Heart right ventricle (tissue), 16 donors: ENCODE data around the gene SGTB. TPM values are rescaled to one million over a fixed set of nuclear protein-coding genes. Genes with fewer than 3 reads are reported as not detected.
"Not testable (repeated sequence)": the region's sequence is repeated elsewhere in the genome, so short reads cannot be mapped to it uniquely, and the experiment has no call there.

ENCODE experiments used
- ATAC-seq, 8 donors: fragments of 200-7000 bp; cut with Tn5 transposase; one replicate each; pipeline ENCODE4 v1.9.1; 2020; ENCODE audit warnings: mild to moderate bottlenecking in 8 of 8, moderate library complexity in 8 of 8, moderate number of reproducible peaks in 1 of 8
- DNase-seq, 2 donors: peaks; one replicate each; pipeline ENCODE4 v3.0.0-alpha.2; 2020
- H3K27ac ChIP-seq, 10 donors: fragments of 200-600 bp; sonication (generic) in 2 of 10; one replicate each; pipeline versions ENCODE4 v1.5.0 to v1.8.0; 2020 to 2022; ENCODE audit warnings: mild to moderate bottlenecking in 3 of 10
- H3K27me3 ChIP-seq, 7 donors: fragments of 200-600 bp; one replicate each; pipeline ENCODE4 v1.8.0; 2021 to 2022; ENCODE audit warnings: mild to moderate bottlenecking in 2 of 7
- H3K36me3 ChIP-seq, 9 donors: fragments of 200-600 bp; sonication (generic) in 1 of 9; one replicate each; pipeline versions ENCODE4 v1.5.0 to v1.8.0; 2020 to 2022; ENCODE audit warnings: mild to moderate bottlenecking in 2 of 9
- H3K4me1 ChIP-seq, 9 donors: fragments of 200-600 bp; sonication (generic) in 1 of 9; one replicate each; pipeline versions ENCODE4 v1.5.0 to v1.8.0; 2020 to 2022; ENCODE audit warnings: mild to moderate bottlenecking in 4 of 9
- H3K4me3 ChIP-seq, 10 donors: fragments of 200-600 bp; sonication (generic) in 2 of 10; one replicate each; pipeline versions ENCODE4 v1.5.0 to v1.8.0; 2020 to 2022; ENCODE audit warnings: mild to moderate bottlenecking in 7 of 10, moderate library complexity in 2 of 10
- H3K9me3 ChIP-seq, 11 donors: fragments of 200-600 bp in 10 of 11; sonication (generic) in 2 of 11; one replicate each; pipeline versions ENCODE4 v1.5.0 to v1.8.0; 2013 to 2022; ENCODE audit warnings: mild to moderate bottlenecking in 2 of 11, control low read depth in 1 of 11, moderate library complexity in 1 of 11
- CTCF ChIP-seq, 9 donors: fragments of 200-600 bp; sonication (generic) in 2 of 9; IDR thresholded peaks; one replicate each; pipeline versions ENCODE4 v1.5.0 to v1.8.0; 2021 to 2022; ENCODE audit warnings: antibody characterized with exemption in 9 of 9, mild to moderate bottlenecking in 5 of 9, moderate library complexity in 1 of 9
- WGBS, 2 donors: extraction: QIAGEN DNeasy Blood & Tissue Kit; methylation state at CpG; one replicate each; pipeline ENCODE4 v1.1.7; 2013; ENCODE audit warnings: inconsistent platforms in 1 of 2; 5-methylcytosine and 5-hydroxymethylcytosine counted together
- intact Hi-C, 10 donors: fragments of 100-400 bp; cut with DNase I; formaldehyde crosslinking; loops; one replicate each; pipeline versions ENCODE4 v1.11.1 to v1.14.2; 2022
- polyA plus RNA-seq, 2 donors: library from polyadenylated mRNA; stranded (reverse); fragments of 200-250 nt; gene quantifications; one replicate each; pipeline ENCODE4 v1.2.3, GENCODE V29; 2013
- total RNA-seq, 10 donors: library from RNA; stranded (reverse); fragmentation: NEBNext Ultra II Directional in 3 of 10; extraction: Animal tissue kit (Norgen Biotek cat#: 25700) in 3 of 10; gene quantifications; one replicate each; pipeline versions ENCODE4 v1.2.1 to v1.2.4, GENCODE V29; 2021 to 2023
- donor health status: Arrhythmogenic right ventricular cardiomyopathy.
- donor health status: ischemic (EF 13 %, LVEDD 7.1; RV severe dilation, severe dysfunction).
- donor health status: healthy with polysubstance abuse.
- donor health status: DM: no; HTN: yes; CAD: no.
- donor health status: DM: no; HTN: no; CAD: no.
- donor health status: ischemic (EF 25% LVEDD 6.9; RV normal size, moderate dysfunction).
- donor health status: ischemic (EF 25% LVEDD 5.7; RV mildly dilated, moderate dysfunction).
- donor health status: healthy.
- donor health status: DM: yes; HTN: yes; CAD: no.
- donor health status: Ischemic cardiomyopathy.
- donor health status: ischemic (EF 35%, LVEDD 5.7; RV mildly dilated, moderate dysfunction).
- donor health status: nonischemic (EF 11% LVEDD 7.7; RV severe dilation, severe dysfunction).
- donor health status: DM: yes; HTN: yes; CAD: no.
- donor health status: PGD.
- donor health status: ischemic (EF 29% LVEDD 5.4; RV normal size, mild dysfunction).
- donor health status: nonischemic (EF 23%, LVEDD 6.1; RV moderate dilation, normal function).

The SGTB gene
- total and polyA plus RNA-seq, 12 donors, result 1.5 to 9.7 (median 6.1) TPM

- no peak overlapping the region for H3K4me3 ChIP-seq
- no peak overlapping the region for H3K27ac ChIP-seq
- no peak for DNase-seq
- no peaks in the 10 kb centered on the region for H3K36me3 ChIP-seq
- intact Hi-C loops, result no loop called here
- TF ChIP-seq CTCF (IDR thresholded peaks at IDR 0.05), result no peak
- peaks cover 0 to 7% (median 0%) of the 10 kb centered on the region in 9 donors for H3K4me1 ChIP-seq
- no peak for ATAC-seq
- 65 to 77% methylated on average over 1 of the region's 1 CpG for WGBS, 2 donors
- H3K27me3 ChIP-seq, result no peaks in the 10 kb centered on the region
- H3K9me3 ChIP-seq, result peaks cover 0 to 3% (median 0%) of the 10 kb centered on the region in 11 donors
These were observed 14.1 kb upstream of the SGTB start for GRCh38 chr5:65736011-65736410.

GRCh38 chr5:65734921-65735320, 13.0 kb upstream of the SGTB start:
- Histone ChIP-seq H3K4me3 (no peak overlapping the region), H3K9me3 (peaks cover 0 to 3% (median 0%) of the 10 kb centered on the region in 11 donors), H3K4me1 (peaks cover 0 to 17% (median 0%) of the 10 kb centered on the region in 9 donors), H3K27me3 (no peaks in the 10 kb centered on the region), H3K27ac (peak overlapping the region in 1 of 10 donors; percentile 57), H3K36me3 (no peaks in the 10 kb centered on the region)
- WGBS, 2 donors, result 83 to 100% methylated on average over 1 of the region's 1 CpG
- intact Hi-C loops, result no loop called here
- ATAC-seq (no peak), DNase-seq (no peak)
- no peak for TF ChIP-seq CTCF (IDR thresholded peaks at IDR 0.05)

- peak overlapping the region in 1 of 10 donors; percentile 57 for H3K27ac ChIP-seq
- intact Hi-C loops, H3K27me3 ChIP-seq, H3K4me3 ChIP-seq, ATAC-seq, DNase-seq, H3K9me3 ChIP-seq, H3K36me3 ChIP-seq: not testable (repeated sequence)
- WGBS, 2 donors, result 78 to 85% methylated on average over 7 of the region's 7 CpGs
- H3K4me1 ChIP-seq, result peaks cover 0 to 17% (median 0%) of the 10 kb centered on the region in 9 donors
These were observed 12.4 kb upstream of the SGTB start for GRCh38 chr5:65734196-65734775.

GRCh38 chr5:65732046-65732445, 10.1 kb upstream of the SGTB start:
- DNase-seq, result peak in 1 of 2 donors; percentile 24

GRCh38 chr5:65730910-65731309, 9.0 kb upstream of the SGTB start:
- no peak overlapping the region for H3K4me3 ChIP-seq
- DNase-seq (no peak), ATAC-seq (peak in 2 of 8 donors; percentile 19 to 45)
- peaks cover 0 to 33% (median 0%) of the 10 kb centered on the region in 9 donors for H3K4me1 ChIP-seq
- no peaks in the 10 kb centered on the region for H3K36me3 ChIP-seq
- intact Hi-C loops, result no loop called here
- 53 to 58% methylated on average over 2 of the region's 2 CpGs for WGBS, 2 donors
- H3K9me3 ChIP-seq, result peaks cover 0 to 3% (median 0%) of the 10 kb centered on the region in 11 donors
- no peak overlapping the region for H3K27ac ChIP-seq
- no peak for TF ChIP-seq CTCF (IDR thresholded peaks at IDR 0.05)
- no peaks in the 10 kb centered on the region for H3K27me3 ChIP-seq

More at GRCh38 chr5:65732046-65732445, 10.1 kb upstream of the SGTB start:
- 85 to 88% methylated on average over 3 of the region's 3 CpGs for WGBS, 2 donors
- H3K36me3 ChIP-seq, intact Hi-C loops, H3K27me3 ChIP-seq, H3K4me3 ChIP-seq, H3K9me3 ChIP-seq: not testable (repeated sequence)
- Histone ChIP-seq H3K4me1 (peaks cover 0 to 29% (median 0%) of the 10 kb centered on the region in 9 donors), H3K27ac (peak overlapping the region in 1 of 10 donors; percentile 56)
- ATAC-seq, result peak in 4 of 8 donors; percentile 49 to 64 (median 56)
